Rectal smooth muscle tissue (tissue), 1 donor: ENCODE results near the gene CCT3.
A peak's percentile ranks its signal among the peaks of the same experiment; 100 is the strongest.
"Not testable (repeated sequence)": the region's sequence is repeated elsewhere in the genome, so short reads cannot be mapped to it uniquely, and the experiment has no call there.

Experiments used
- H3K27ac ChIP-seq: one replicate; pipeline ENCODE4 v1.7.0; 2013; ENCODE audit warnings: low read depth, low read length, inconsistent platforms
- H3K27me3 ChIP-seq: one replicate; pipeline ENCODE4 v1.7.0; 2013; ENCODE audit warnings: low read length; ENCODE audit not compliant: control insufficient read depth, insufficient read depth
- H3K36me3 ChIP-seq: one replicate; pipeline ENCODE4 v1.7.0; 2013; ENCODE audit warnings: low read length; ENCODE audit not compliant: control insufficient read depth, insufficient read depth
- H3K4me1 ChIP-seq: one replicate; pipeline ENCODE4 v1.7.0; 2013; ENCODE audit warnings: low read length; ENCODE audit not compliant: control insufficient read depth, insufficient read depth
- H3K4me3 ChIP-seq: one replicate; pipeline ENCODE4 v1.7.0; 2013; ENCODE audit warnings: low read length
- H3K9ac ChIP-seq: one replicate; pipeline ENCODE4 v1.7.0; 2013; ENCODE audit warnings: low read length

Gene CCT3

DNA sequence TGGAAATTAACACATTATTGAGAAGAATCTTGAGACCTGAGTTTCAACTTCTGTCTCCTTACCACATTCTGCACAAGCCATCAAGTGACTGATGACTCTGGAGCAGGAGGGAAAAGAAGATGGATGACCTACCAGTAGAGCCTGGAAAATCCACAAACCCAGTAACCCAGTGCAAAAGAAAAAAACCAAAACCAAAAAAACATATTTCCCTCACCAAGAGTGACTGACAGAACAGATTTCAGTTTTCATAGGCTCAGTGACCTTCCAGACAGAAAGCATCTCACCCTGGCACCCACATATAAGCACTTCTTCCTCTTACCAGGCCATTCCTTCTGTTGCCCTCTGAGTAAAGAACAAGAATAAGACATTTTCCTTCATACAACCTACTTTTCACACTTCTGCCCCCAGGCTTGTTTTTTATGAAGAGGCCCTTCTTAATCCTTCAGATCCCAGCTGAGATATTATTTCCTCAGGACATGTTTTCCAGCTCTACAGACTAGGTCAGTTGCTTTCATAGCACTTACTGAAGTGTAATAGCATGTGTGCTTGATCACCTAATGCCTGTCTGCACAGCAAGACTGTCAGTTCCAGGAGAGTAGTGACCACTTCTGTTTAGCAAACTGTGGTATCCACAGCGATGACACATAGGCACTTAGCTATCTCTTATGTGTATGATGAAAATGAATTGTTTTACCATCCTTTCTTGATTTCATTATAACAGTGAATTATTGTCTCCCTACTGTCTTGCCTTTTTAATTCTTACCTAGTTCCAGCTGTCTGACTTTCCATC is 4.3 kb upstream of the CCT3 start:
- no peak overlapping the region for H3K27ac ChIP-seq
- H3K4me1 ChIP-seq, result no peaks in the 10 kb centered on the region
- no peak overlapping the region for H3K4me3 ChIP-seq
- H3K27me3 ChIP-seq, result no peaks in the 10 kb centered on the region
- H3K36me3 ChIP-seq, result no peaks in the 10 kb centered on the region
- no peak overlapping the region for H3K9ac ChIP-seq

DNA sequence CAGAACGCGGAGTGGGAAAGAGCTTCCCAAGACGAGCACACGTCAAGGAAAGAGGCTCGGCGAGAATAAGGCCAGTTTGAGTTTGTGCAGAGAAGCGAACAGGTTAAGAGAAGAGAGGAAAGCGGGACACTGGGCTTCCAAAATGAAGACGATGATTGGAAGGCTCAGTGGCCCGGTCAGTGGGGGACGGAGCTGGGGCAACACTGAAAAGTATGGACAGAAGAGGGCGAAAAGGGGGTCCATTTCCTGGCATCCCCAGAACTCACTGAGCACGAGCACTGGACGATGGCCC is 258 bp downstream of the CCT3 start:
- Histone ChIP-seq H3K27ac (peak overlapping the region; percentile 38), H3K4me3 (peak overlapping the region; percentile 100), H3K36me3 (peaks cover 8% of the 10 kb centered on the region)

DNA sequence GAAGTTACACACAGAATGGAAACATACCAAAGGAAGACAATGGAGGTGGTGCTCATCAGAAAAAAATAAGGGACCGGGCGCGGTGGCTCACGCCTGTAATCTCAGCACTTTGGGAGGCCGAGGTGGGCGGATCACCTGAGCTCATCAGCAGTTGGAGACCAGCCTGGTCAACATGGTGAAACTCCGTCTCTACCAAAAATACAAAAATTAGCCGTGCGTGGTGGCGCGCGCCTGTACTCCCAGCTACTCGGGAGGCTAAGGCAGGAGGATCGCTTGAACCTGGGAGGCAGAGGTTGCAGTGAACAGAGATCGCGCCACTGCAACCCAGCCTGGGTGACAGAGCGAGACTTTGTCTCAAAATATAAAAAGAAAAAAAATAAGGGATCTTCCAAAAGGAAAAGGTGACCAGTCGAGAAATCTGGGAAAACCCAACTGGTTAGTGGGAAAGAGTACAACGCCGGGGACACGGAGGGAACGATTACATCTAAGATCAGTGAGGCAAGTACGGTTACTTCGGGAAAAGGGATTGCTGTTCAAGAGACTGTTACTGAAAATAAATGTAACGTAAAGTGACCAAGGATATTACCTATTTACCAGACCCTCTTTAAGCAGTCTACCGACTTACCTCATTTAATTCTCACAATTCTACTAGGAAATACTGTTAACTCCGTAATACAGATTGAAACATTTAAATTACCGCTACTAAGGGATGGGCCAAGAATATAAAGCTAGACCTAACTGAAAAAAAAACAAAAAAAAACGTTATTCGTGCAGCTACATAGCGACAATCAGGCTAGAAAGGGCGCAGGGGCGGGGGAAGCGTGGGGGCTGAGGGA is 822 bp downstream of the CCT3 start:
- Histone ChIP-seq H3K27me3 (no peaks in the 10 kb centered on the region), H3K4me1 (peaks cover 8% of the 10 kb centered on the region), H3K27ac (peak overlapping the region; percentile 38), H3K9ac (peak overlapping the region; percentile 82), H3K4me3 (peak overlapping the region; percentile 100), H3K36me3 (peaks cover 13% of the 10 kb centered on the region)

More for the DNA sequence above, 258 bp downstream of the CCT3 start:
- Histone ChIP-seq H3K9ac (peak overlapping the region; percentile 82), H3K4me1 (peaks cover 8% of the 10 kb centered on the region), H3K27me3 (no peaks in the 10 kb centered on the region)

DNA sequence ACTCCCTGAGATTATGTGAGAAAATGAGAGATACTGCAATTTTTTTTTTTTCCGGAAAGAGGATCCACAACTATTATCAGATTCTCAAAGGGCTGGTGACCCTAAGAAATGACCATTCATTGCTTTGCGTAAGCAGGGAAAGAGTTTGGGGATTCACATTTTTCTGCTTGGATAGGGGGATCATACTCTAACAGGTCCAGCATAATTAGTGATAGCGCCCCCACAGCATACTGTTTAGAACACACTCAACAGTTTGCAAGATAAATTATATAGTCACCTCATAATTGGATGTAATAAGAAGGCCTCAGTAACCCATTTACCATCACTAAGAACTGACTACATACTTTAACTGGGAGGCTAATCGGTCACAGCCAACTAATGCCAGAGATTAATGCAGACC is 1.9 kb downstream of the CCT3 start:
- H3K36me3 ChIP-seq, result peaks cover 13% of the 10 kb centered on the region
- H3K4me3 ChIP-seq, result no peak overlapping the region
- peaks cover 8% of the 10 kb centered on the region for H3K4me1 ChIP-seq
- H3K27ac ChIP-seq, result no peak overlapping the region
- no peak overlapping the region for H3K9ac ChIP-seq
- no peaks in the 10 kb centered on the region for H3K27me3 ChIP-seq

DNA sequence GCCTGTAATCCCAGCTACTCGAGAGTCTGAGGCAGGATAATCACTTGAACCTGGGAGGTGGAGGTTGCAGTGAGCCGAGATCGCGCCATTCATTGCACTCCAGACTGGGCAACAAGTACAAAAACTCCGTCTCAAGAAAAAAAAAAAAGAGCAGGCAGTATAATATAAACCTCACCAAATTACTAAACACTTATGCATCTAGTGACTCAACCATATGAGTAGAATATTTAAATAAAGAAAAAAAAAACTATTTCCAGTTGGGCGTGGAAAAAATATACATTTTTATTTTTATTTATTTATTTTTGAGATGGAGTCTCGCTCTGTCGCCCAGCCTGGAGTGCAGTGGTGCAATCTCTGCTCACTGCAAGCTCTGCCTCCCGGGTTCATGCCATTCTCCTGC is 14.9 kb downstream of the CCT3 start:
- peaks cover 38% of the 10 kb centered on the region for H3K36me3 ChIP-seq
- not testable (repeated sequence) for H3K4me3 ChIP-seq, H3K4me1 ChIP-seq, H3K27me3 ChIP-seq, H3K9ac ChIP-seq, H3K27ac ChIP-seq

DNA sequence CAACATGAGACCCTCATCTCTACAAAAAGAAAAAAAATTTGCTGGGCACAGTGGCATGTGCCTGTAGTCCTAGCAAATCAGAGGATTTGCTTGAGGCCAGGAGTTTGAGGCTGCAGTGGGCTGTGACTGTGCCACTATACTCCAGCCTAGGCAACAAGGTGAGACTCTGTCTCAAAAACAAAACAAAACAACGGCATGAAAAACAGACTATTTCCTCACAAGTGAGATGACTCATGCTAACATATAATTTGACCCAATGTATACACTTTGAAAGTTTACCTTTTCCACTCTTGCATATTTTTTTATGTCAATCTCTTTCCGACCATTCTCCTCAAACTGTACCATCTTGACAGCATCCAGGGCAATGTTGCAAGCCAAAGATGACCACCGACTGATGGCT is 17.5 kb downstream of the CCT3 start:
- H3K4me3 ChIP-seq, result no peak overlapping the region
- no peaks in the 10 kb centered on the region for H3K4me1 ChIP-seq
- no peak overlapping the region for H3K9ac ChIP-seq
- H3K36me3 ChIP-seq, result peaks cover 52% of the 10 kb centered on the region
- H3K27me3 ChIP-seq, result no peaks in the 10 kb centered on the region
- H3K27ac ChIP-seq, result no peak overlapping the region

DNA sequence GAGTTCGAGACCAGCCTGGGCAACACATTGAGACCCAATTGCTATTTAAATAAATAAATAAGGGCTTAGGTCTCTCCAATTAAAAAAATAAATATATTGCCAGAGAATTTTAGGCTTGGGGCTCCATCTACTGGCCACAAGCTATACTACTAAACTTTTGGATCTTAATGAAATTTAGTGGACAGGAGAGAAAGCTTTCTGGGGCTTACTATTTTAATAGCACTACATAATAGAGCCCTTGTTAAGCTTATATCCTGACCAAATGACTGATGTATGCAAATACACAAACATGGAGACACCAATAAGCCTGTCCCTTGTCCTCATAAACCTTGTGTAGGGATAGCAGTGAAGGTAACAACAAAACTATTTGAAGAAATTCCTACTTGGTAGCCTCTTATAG is 18.4 kb downstream of the CCT3 start:
- H3K27ac ChIP-seq, result no peak overlapping the region
- H3K4me3 ChIP-seq, result no peak overlapping the region
- H3K36me3 ChIP-seq, result peaks cover 50% of the 10 kb centered on the region
- H3K9ac ChIP-seq, result no peak overlapping the region
- no peaks in the 10 kb centered on the region for H3K27me3 ChIP-seq
- H3K4me1 ChIP-seq, result no peaks in the 10 kb centered on the region

DNA sequence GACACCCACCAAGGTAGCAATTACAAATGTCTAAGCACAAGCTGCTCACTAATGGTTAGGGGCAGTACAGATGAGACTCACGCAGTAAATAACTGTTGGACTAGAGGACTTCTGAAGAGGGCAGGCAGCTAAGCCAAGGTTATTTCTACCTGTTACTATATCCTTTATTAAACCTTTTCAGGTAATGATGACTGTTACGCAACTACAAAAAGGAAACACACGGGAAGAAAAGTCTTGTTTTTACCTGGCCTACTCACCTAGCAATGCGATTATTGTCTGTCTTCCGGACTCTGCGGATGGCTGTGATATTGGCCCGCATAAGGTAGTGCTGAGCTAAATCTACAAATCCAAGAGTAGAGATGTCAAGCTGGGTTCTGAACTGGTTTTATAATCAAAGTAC is 21.2 kb downstream of the CCT3 start:
- no peak overlapping the region for H3K9ac ChIP-seq
- no peaks in the 10 kb centered on the region for H3K27me3 ChIP-seq
- H3K36me3 ChIP-seq, result peaks cover 49% of the 10 kb centered on the region
- no peak overlapping the region for H3K4me3 ChIP-seq
- H3K27ac ChIP-seq, result no peak overlapping the region
- H3K4me1 ChIP-seq, result no peaks in the 10 kb centered on the region

DNA sequence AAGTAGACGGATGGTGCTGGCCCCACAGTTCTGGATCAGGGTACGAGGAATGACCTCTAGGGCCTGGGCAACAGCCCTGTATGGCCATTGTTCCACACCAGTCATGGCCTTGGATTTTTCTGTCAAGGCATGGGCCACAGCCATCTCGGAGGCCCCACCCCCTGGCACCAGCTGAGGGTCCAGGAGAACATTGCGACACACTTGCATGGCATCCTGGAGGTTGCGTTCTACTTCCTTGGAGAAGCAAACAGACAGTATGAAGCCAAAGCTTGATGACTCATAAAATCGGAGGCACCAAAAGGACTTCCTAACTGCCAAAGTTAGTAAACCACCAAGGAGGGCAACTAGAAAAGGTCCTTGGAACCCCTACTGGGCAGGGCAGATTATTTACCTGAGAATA is 27.1 kb downstream of the CCT3 start:
- no peaks in the 10 kb centered on the region for H3K4me1 ChIP-seq
- no peak overlapping the region for H3K27ac ChIP-seq
- H3K4me3 ChIP-seq, result no peak overlapping the region
- H3K36me3 ChIP-seq, result peaks cover 30% of the 10 kb centered on the region
- H3K9ac ChIP-seq, result no peak overlapping the region
- no peaks in the 10 kb centered on the region for H3K27me3 ChIP-seq

DNA sequence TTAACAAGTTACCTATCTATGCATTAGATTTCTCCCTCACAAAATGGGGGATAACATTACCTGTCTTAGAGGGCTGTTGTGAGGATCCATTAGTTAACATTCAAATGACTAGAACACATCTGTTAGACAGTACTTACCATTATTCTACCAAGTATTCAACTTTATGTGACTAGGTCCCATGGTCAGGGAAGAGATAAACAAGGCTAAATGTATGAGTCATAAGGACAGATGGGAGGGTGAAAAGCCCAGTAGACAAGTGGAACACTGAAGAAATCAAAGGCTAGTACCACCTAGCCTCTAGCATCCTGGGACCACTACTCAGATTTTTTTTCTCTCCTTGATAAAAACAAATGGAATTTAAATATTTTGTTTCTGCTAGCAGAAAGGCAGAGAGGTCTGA is 30.0 kb downstream of the CCT3 start:
- Histone ChIP-seq H3K4me3 (no peak overlapping the region), H3K27ac (no peak overlapping the region), H3K27me3 (no peaks in the 10 kb centered on the region), H3K36me3 (peaks cover 24% of the 10 kb centered on the region), H3K4me1 (no peaks in the 10 kb centered on the region), H3K9ac (no peak overlapping the region)

DNA sequence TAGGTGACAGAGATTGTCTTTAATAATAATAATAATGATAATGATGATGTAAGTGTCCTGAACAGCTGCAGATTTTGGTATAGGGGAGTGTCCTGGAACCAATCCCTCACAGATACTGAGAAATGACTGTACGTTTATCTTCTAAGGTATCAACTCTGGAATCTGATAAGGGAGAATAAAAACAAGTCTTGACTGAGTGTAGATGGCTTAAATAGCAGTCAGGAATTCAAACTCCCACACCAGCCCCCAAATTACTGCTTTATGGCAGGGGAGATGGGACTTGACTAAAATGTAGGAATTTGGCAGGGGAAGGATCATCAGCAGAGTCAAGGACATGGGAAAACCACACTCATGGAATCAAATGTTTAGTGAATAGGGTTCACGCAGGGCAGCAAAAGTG is 32.9 kb downstream of the CCT3 start:
- no peaks in the 10 kb centered on the region for H3K27me3 ChIP-seq
- H3K4me3 ChIP-seq, result no peak overlapping the region
- no peaks in the 10 kb centered on the region for H3K4me1 ChIP-seq
- H3K36me3 ChIP-seq, result peaks cover 9% of the 10 kb centered on the region
- no peak overlapping the region for H3K27ac ChIP-seq
- no peak overlapping the region for H3K9ac ChIP-seq

DNA sequence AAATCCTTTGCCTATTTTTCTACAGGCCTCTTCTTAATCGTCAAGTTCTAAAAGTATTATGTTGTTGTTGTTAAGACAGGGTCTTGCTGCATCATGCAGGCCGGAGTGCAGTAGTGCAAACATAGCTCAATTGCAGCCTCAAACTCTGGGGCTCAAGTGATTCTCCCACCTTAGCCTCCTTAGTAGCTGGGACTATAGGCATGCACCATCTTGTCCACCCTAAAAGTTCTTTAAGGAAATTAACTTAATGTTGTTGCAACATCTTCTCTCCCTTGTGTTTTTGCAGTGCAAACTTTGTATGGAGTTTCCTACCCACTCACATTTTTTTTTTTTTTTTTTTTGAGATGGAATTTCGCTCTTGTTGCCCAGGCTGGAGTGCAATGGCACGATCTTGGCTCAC is 34.9 kb downstream of the CCT3 start:
- Histone ChIP-seq H3K9ac (no peak overlapping the region), H3K27me3 (no peaks in the 10 kb centered on the region), H3K27ac (no peak overlapping the region)

More for the DNA sequence above, 34.9 kb downstream of the CCT3 start:
- Histone ChIP-seq H3K4me3 (no peak overlapping the region), H3K36me3 (no peaks in the 10 kb centered on the region), H3K4me1 (no peaks in the 10 kb centered on the region)
